Hematopoietic multipotent progenitor cell treated with erythropoietin and hydrocortisone succinate and interleukin-3 and kit ligand, for 8 days (in vitro differentiated cells): ENCODE data around the gene DPF3.
A peak's percentile ranks its signal among the peaks of the same experiment; 100 is the strongest.

ENCODE experiments used
- DNase-seq: peaks from one replicate; pipeline ENCODE4 v3.0.0-alpha.2; 2015

The DPF3 gene

GRCh38 chr14:72589652-72590051 is 304.2 kb downstream of the DPF3 start:
- no peak for DNase-seq

- DNase-seq: no peak
These were observed 305.4 kb downstream of the DPF3 start for GRCh38 chr14:72588521-72588920.

GRCh38 chr14:72583316-72584272 is 310.3 kb downstream of the DPF3 start:
- no peak for DNase-seq

GRCh38 chr14:72582582-72582981 is 311.3 kb downstream of the DPF3 start:
- no peak for DNase-seq

- DNase-seq: no peak
These were observed 315.4 kb downstream of the DPF3 start for GRCh38 chr14:72578514-72578913.

- peak; percentile 4 for DNase-seq
These were observed 316.4 kb downstream of the DPF3 start for GRCh38 chr14:72577521-72577920.

- DNase-seq: no peak
These were observed 317.6 kb downstream of the DPF3 start for GRCh38 chr14:72576258-72576657.

- no peak for DNase-seq
These were observed 319.2 kb downstream of the DPF3 start for GRCh38 chr14:72574715-72575114.

- DNase-seq: no peak
These were observed 320.0 kb downstream of the DPF3 start for GRCh38 chr14:72573725-72574417.
